CD4-positive, alpha-beta T cell treated with Interleukin-15 for 1 hour (primary cell): ENCODE data around the gene SLC9A8.

Experiments used
- DNase-seq: peaks from one replicate; pipeline ENCODE4 v3.0.0-alpha.2; 2020

SLC9A8 gene

GRCh38 chr20:49818816-49819215 lies 6.2 kb downstream of the SLC9A8 start:
- no peak for DNase-seq

DNA sequence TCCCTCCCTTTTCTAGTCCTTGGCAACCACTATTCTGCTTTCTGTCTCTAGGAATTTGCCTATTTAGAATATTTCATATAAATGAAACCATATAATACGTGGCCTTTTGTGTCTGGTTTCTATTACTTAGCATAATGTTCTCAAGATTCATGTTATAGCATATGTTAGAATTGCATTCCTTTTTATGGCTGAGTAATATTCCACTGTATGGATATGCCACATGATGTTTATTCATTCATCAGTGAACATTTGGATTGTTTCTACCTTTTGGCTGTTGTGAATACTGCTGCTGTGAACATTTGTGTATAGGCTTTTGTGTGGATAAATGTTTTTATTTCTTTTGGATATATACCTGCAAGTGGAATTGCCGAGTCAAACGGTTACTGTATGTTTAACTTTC lies 7.1 kb downstream of the SLC9A8 start:
- DNase-seq: no peak

DNA sequence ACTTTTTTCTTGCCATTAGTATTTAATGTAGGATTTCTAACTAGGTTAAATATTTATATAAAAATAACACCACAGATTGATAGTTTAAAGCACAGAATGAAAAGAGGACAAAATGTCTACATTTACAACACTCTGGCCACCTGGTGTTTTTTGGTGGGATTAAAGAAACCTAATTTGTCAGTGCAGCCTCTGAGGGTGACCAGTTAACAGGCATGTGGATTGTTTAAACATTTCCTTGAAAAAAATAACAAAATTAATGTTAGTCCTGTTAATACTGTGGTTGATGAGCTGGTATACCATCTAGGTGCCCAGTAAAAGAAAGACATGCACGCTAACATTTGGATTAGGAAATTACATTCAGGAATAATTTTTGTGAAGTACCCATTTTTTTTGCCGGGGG lies 8.8 kb downstream of the SLC9A8 start:
- DNase-seq: no peak

DNA sequence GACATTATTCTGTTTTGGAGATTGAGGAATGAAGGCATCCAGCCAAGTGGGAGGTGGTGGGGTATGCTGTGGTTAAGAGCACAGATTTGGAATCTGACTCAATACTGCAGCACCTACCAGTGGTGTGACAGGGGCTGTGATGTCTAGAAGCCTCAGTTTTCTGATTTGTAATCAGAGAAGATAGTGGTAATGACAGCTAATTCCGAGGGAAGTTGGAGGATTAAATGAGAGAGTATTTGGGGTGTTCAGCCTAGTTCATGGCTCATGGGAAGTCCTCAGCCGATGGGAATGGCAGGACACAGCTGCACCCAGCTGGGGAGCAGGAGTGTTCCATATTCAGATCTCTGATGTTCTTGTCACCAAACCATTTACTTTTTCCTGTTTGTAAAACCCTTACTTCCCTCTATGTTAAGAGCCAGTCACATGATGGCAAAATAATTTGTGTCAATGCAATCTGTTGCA lies 9.3 kb downstream of the SLC9A8 start:
- no peak for DNase-seq

- no peak for DNase-seq
These were observed 10.7 kb downstream of the SLC9A8 start for GRCh38 chr20:49823152-49823847.

DNA sequence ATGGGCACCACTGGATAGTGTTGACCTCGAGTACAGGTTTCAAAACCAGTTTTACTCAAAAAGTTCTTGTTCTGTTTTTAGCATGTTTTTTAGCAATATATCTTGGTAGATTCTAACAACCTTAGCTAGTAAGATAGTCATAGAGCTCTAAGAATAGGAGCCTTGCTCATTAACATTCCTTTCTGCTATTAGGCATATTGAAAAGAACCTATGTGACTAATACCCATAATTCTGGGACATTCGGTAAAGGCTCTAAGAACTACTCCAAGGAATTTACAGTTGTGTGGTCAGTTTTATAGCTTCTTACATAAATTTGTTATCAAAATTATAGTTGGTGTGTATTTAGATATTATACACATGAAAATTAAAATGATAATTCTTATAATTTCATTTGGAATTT lies 11.6 kb downstream of the SLC9A8 start:
- no peak for DNase-seq

- DNase-seq: no peak
These were observed 12.9 kb downstream of the SLC9A8 start for GRCh38 chr20:49825521-49826033.

GRCh38 chr20:49831022-49831769 lies 18.6 kb downstream of the SLC9A8 start:
- DNase-seq: no peak

DNA sequence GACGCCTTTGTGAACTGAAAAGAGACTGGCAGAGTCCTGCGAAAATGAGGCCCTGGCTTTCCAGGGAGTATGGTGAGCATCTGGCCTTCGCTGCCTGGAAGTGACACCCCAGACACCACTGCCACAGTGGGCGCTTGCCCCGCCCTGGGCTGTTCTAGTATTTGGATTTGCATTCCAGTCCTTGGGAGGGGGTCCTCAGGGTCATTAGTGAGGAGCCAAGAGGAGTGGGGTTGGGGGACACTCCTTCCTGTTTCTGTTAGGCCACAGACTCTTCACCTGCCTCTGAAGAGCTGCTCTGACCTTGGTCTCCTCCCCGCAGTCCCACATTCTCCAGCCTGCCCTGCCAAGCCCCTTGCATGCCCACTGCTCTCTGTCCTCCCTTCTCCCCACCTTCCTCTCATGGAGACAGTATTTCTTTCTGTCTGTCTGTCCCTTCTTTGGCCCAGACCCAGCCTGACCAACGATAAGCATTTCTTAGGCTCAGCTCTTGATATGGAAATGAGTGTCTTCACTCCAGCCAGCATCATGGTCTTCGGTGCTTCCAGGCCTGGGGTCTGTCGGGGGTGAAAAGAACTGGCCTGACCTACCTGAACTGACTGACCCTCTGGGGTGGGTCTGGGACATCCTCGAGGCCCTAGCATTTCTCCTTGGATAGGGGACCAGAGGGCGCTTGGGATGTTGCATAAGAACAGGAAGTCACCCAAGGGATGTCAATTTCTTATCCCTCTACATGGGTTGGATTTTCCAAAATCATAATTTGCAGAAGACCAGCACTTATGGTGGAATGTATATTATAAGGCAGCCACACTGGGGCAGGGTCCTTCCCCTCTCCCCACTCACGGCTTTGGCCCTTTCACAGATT lies 19.4 kb downstream of the SLC9A8 start:
- no peak for DNase-seq

DNA sequence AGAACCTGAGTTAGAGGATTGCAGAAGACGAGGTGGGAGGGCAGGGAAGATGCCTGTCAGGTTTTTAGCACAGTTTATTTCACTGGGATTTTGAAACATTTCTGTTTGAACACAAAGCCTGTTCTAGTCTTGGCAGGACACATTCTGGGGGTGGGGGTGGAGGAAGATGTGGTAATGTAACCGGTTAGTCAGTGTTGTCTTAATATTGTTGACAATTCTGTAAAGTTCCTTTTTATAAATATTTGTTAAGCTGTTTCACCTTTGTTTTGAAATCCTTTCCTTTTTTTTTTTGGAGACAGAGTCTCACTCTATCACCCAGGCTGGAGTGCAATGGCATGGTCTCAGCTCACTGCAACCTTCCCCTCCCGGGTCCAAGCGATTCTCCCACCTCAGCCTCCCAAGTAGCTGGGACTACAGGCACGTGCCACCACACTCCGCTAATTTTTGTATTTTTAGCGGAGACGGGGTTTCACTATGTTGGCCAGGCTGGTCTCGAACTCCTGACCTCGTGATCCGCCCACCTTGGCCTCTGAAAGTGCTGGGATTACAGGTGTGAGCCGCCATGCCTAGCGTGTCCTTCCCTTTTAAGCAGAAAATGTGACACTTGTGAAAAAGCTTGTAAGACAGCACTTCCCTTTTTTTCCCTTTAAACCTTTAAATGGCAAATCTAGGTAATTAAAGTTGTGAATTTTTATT lies 20.2 kb downstream of the SLC9A8 start:
- DNase-seq: no peak

GRCh38 chr20:49833483-49833882 lies 20.9 kb downstream of the SLC9A8 start:
- DNase-seq: no peak

GRCh38 chr20:49835031-49835430 lies 22.4 kb downstream of the SLC9A8 start:
- DNase-seq: no peak

- DNase-seq: no peak
These were observed 25.9 kb downstream of the SLC9A8 start for GRCh38 chr20:49838546-49838945.

GRCh38 chr20:49843139-49843538 lies 30.5 kb downstream of the SLC9A8 start:
- DNase-seq: no peak

GRCh38 chr20:49843770-49844380 lies 31.2 kb downstream of the SLC9A8 start:
- no peak for DNase-seq

GRCh38 chr20:49845060-49845459 lies 32.4 kb downstream of the SLC9A8 start:
- no peak for DNase-seq

GRCh38 chr20:49846206-49846807 lies 33.7 kb downstream of the SLC9A8 start:
- DNase-seq: peak; percentile 46

DNA sequence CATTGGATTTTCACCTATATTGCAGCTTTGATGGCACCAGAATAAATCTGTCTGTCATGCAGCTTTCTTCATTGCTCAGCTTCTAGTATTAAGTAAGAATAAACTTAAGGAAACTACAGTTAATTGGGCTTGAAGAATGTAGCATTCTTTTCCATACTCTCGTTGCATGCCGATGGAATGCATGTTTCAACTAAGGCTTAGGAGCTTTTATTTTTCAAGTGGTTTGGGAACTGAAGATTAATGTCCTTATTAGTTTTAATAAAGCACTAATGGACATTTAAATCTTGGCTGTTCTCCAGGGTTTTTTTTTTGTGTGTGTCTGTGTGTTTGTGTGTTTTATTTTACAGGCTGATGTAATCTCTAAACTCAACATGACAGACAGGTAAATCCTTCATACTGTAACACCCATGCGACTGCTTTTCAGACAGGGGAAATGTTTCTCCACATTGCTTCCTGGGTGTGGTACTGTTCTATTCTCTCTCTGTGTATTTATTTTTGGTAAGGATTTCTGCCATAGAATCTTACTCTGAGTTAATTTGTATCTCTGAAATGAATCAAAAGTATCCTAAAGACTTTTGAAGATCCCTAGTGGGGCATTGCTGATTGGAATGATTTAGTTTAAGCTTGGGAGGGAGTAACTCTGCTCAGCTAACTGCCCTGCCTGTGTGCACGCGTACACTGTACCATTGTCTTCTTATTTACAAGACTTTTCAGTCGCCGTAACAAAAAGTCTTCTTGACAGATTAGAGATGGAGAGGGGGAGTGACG lies 38.0 kb downstream of the SLC9A8 start:
- DNase-seq: no peak

- no peak for DNase-seq
These were observed 38.6 kb downstream of the SLC9A8 start for GRCh38 chr20:49851231-49851705.

GRCh38 chr20:49851991-49852390 lies 39.4 kb downstream of the SLC9A8 start:
- no peak for DNase-seq
